Measurements from ENCODE around the gene MTCH2. TPM values are rescaled to one million over a fixed set of nuclear protein-coding genes. Genes with fewer than 3 reads are reported as not detected.

The MTCH2 gene
- total RNA-seq, result 100 to 1,000 TPM in 2 of 4 donors, 10 to 100 TPM in 2; 75.2 to 147 (median 100) TPM
- 100 to 1,000 TPM in 2 of 3 donors, 10 to 100 TPM in 1; 85.4 to 152 (median 108) TPM for polyA plus RNA-seq
- long read RNA-seq, donor 1, transcript MTCH2-201 (13 exons, 2,587 nt), result major isoform, 47 of 56 reads
- long read RNA-seq, donor 1, partial matches to known transcripts, result 5 of 56 reads
- long read RNA-seq, donor 1, other reads (novel, unspliced or antisense), result 4 of 56 reads
- long read RNA-seq, donor 2, transcript MTCH2-201 (13 exons, 2,587 nt), result major isoform, 96 of 136 reads
- long read RNA-seq, donor 2, partial matches to known transcripts, result 7 of 136 reads
- long read RNA-seq, donor 2, other reads (novel, unspliced or antisense), result 33 of 136 reads

DNA sequence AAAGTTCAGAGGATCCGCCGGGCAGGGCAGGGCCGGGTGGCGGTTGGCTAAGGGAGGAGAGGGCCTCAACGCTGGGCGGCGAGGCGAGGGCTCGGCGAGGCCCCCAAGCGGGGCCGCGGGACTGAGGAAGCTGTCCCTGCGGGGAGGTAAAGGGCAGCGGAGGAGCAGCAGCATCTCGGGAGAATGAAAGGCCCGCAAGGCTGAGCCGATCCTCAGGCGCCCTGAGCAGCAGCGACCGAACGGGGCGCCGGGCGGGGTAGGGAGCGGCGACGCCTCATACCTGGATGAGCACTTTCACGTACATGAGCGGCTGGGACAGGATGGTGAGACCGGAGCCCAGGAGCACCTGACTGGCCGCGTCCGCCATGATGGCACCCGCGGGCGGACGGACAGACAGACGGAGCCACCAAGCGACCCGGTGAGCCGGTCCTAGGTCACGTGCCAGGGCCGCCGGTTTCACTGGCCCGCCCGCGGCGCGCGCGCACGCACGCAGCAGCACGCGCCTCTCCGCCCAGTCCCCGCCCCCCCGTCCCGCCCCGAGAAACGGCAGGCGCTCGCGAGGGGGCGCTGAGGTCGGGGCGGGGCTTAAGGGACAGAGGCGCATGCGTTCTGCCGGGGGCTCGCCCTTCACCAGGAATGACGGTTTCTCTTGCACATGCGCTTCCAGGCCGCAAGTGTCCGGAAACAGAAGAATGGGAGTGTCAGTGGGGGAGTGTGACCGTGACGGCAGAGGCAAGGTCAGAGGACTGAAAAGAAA, at the start of gene MTCH2:
Gene MTCH2, minus strand, starts transcription at position 461 of the 757 bp plus-strand sequence. Its CDS starts 94 bp downstream, at position 367.
- peak within 1 kb of the TSS; percentile 95 for H3K27ac ChIP-seq
- peak; percentile 95 to 98 for DNase-seq
- TF ChIP-seq, protein P1, sequence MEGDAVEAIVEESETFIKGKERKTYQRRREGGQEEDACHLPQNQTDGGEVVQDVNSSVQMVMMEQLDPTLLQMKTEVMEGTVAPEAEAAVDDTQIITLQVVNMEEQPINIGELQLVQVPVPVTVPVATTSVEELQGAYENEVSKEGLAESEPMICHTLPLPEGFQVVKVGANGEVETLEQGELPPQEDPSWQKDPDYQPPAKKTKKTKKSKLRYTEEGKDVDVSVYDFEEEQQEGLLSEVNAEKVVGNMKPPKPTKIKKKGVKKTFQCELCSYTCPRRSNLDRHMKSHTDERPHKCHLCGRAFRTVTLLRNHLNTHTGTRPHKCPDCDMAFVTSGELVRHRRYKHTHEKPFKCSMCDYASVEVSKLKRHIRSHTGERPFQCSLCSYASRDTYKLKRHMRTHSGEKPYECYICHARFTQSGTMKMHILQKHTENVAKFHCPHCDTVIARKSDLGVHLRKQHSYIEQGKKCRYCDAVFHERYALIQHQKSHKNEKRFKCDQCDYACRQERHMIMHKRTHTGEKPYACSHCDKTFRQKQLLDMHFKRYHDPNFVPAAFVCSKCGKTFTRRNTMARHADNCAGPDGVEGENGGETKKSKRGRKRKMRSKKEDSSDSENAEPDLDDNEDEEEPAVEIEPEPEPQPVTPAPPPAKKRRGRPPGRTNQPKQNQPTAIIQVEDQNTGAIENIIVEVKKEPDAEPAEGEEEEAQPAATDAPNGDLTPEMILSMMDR (IDR thresholded peaks at IDR 0.05), result peak; percentile 29
- no peaks in the 10 kb centered on the region for H3K9me3 ChIP-seq
- H3K36me3 ChIP-seq (ENCODE audit: insufficient read depth in 1 of 2, low read depth in 1 of 2), result peaks cover 2 to 26% of the 10 kb centered on the region in 2 donors
- WGBS, 3 donors, result 1% methylated on average over 62 to 78 of the region's 78 CpGs
- peak within 1 kb of the TSS; percentile 89 for H3K4me3 ChIP-seq
- no peaks in the 10 kb centered on the region for H3K27me3 ChIP-seq (ENCODE audit: insufficient read depth in 3 of 3, low read length in 2 of 3)
- intact Hi-C loops (cut with DNase I), result loop anchor here (5.0 kb wide), 2 partner anchors 125 to 205 kb away; partner anchors contain the start of genes FNBP4 (in 2 of the 2) and NUP160 (in 1 of the 2)
- peaks cover 12% of the 10 kb centered on the region for H3K4me1 ChIP-seq
- ATAC-seq, result peak; percentile 97 to 99 (median 98)

DNA sequence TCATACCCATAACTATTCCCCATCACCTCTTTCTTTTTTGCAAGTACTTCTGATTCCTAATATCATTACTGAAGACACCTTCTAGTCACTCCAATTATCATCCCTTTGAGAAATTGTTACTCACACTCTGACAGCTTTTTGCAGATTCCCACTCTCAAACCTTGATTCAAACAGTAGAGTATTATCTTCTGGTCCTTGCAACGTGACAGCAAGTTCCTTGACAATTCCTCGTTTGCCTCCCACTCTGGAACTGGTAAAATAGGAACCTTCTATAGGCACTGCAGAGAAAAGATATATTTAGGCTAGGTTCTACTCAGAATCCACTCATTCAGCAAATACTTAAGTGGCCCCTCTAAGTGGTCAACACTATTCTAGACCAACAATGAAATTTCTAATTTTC, 49.6 kb upstream of the MTCH2 start:
- H3K9me3 ChIP-seq, result no peaks in the 10 kb centered on the region
- H3K36me3 ChIP-seq (ENCODE audit: insufficient read depth in 1 of 2, low read depth in 1 of 2), result no peaks in the 10 kb centered on the region
- DNase-seq (no peak), ATAC-seq (no peak)
- no peak overlapping the region for H3K27ac ChIP-seq
- 32 to 64% (median 40%) methylated on average over 2 of the region's 2 CpGs for WGBS, 3 donors
- intact Hi-C loops (cut with DNase I), result no loop called here
- no peaks in the 10 kb centered on the region for H3K27me3 ChIP-seq (ENCODE audit: insufficient read depth in 3 of 3, low read length in 2 of 3)
- no peaks in the 10 kb centered on the region for H3K4me1 ChIP-seq
- H3K4me3 ChIP-seq, result no peak overlapping the region
- TF ChIP-seq, protein P1 (IDR thresholded peaks at IDR 0.05), result no peak

DNA sequence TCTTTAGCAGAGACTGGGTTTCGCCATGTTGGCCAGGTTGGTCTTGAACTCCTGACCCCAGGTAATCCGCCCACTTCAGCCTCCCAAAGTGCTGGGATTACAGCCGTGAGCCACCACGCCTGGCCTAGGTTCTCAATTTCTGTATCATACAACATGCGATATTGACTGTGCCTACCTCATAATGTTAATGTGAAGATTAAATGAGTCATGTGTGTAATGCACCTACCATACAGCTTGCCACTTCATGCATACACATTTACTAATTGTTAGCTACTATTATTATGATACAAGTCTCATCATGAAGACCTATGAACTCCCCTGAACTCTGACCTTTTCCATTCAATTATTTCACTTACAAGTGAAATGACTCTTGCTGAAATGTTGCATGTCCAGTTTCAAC, 47.1 kb upstream of the MTCH2 start:
- DNase-seq, result no peak
- TF ChIP-seq, protein P1 (IDR thresholded peaks at IDR 0.05), result no peak
- Histone ChIP-seq H3K36me3 (ENCODE audit: insufficient read depth in 1 of 2, low read depth in 1 of 2) (no peaks in the 10 kb centered on the region), H3K9me3 (no peaks in the 10 kb centered on the region), H3K4me1 (no peaks in the 10 kb centered on the region), H3K27ac (no peak overlapping the region), H3K4me3 (no peak overlapping the region), H3K27me3 (ENCODE audit: insufficient read depth in 3 of 3, low read length in 2 of 3) (no peaks in the 10 kb centered on the region)
- WGBS, 3 donors, result 89 to 95% (median 91%) methylated on average over 5 of the region's 5 CpGs
- ATAC-seq, result no peak
- intact Hi-C loops (cut with DNase I), result no loop called here

DNA sequence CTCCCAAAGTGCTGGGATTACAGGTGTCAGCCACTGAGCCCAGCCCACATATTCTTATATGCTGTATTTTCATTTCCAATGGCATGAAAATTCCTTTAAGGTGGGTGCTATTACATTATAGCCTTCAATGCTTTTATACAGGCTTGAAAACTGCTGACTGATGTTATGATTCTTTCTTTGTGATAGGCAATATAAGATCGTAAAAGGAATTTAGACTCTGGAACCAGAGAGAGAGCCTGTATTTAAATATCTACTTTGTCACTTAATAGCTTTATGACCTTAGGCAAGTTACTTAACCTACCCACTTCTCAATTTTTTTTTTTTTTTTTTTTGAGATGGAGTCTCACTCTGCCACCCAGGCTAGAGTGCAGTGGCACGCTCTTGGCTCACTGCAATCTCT, 46.6 kb upstream of the MTCH2 start:
- H3K27ac ChIP-seq, result no peak overlapping the region
- TF ChIP-seq, protein P1 (IDR thresholded peaks at IDR 0.05), result no peak
- 80 to 95% (median 90%) methylated on average over 2 of the region's 2 CpGs for WGBS, 3 donors
- ATAC-seq (no peak), DNase-seq (no peak)
- intact Hi-C loops (cut with DNase I), result no loop called here
- no peaks in the 10 kb centered on the region for H3K27me3 ChIP-seq (ENCODE audit: insufficient read depth in 3 of 3, low read length in 2 of 3)
- H3K4me1 ChIP-seq, result no peaks in the 10 kb centered on the region
- no peaks in the 10 kb centered on the region for H3K36me3 ChIP-seq (ENCODE audit: insufficient read depth in 1 of 2, low read depth in 1 of 2)
- no peaks in the 10 kb centered on the region for H3K9me3 ChIP-seq
- no peak overlapping the region for H3K4me3 ChIP-seq
